K562 (cell line): ENCODE measurements around the gene PUSL1. TPM values are rescaled to one million over a fixed set of nuclear protein-coding genes. Genes with fewer than 3 reads are reported as not detected.

Source experiments
- BMI1 ChIP-seq: fragments of 150-350 bp; IDR thresholded peaks from 2 replicates; pipeline ENCODE4 v1.6.1; 2014; ENCODE audit warnings: low read length
- E2F4 ChIP-seq: sonication (generic); formaldehyde crosslinking; IDR thresholded peaks from 2 replicates; pipeline ENCODE4 v1.8.0; 2022; ENCODE audit warnings: mild to moderate bottlenecking, low read depth, missing genetic modification reagents
- ELF1 ChIP-seq: fragments of 200-800 bp; sonication (Bioruptor generic); IDR thresholded peaks from 2 replicates; pipeline ENCODE4 v1.6.1; 2016; ENCODE audit warnings: missing genetic modification characterization, missing compliant biosample characterization
- FOXP4 ChIP-seq: sonication (generic); formaldehyde crosslinking; IDR thresholded peaks from 2 replicates; pipeline ENCODE4 v1.8.0; 2022; ENCODE audit warnings: mild to moderate bottlenecking, missing genetic modification reagents, borderline replicate concordance
- GATA2 ChIP-seq: sonication (generic); formaldehyde crosslinking; IDR thresholded peaks from 2 replicates; pipeline ENCODE4 v1.4.0; 2020; ENCODE audit warnings: mild to moderate bottlenecking, missing genetic modification reagents
- JUN ChIP-seq, 2 experiments: sonication (generic) in 1 of 2; formaldehyde crosslinking in 1 of 2; IDR thresholded peaks; 2 replicates each; pipeline versions ENCODE4 v1.6.1 to v1.8.0; 2012 to 2022; ENCODE audit warnings: borderline replicate concordance in 2 of 2, mild to moderate bottlenecking in 2 of 2, improper control_type of control experiment in 1 of 2, low read depth in 1 of 2, low read length in 1 of 2, missing genetic modification reagents in 1 of 2
- NUFIP1 ChIP-seq: fragments of 450-650 bp; IDR thresholded peaks from 2 replicates; pipeline ENCODE4 v1.6.1; 2018; ENCODE audit not compliant: partially characterized antibody
- PRPF4 ChIP-seq: fragments of 200-400 bp; formaldehyde crosslinking; IDR thresholded peaks from one replicate; pipeline ENCODE4 v1.6.1; 2017; ENCODE audit warnings: low read length, low read depth, mild to moderate bottlenecking; ENCODE audit not compliant: insufficient read depth, poor library complexity, severe bottlenecking
- SP2 ChIP-seq: IDR thresholded peaks from 2 replicates; pipeline ENCODE4 v1.6.1; 2011; ENCODE audit warnings: mild to moderate bottlenecking, low read depth, low read length, moderate library complexity; ENCODE audit not compliant: poor library complexity, severe bottlenecking; ENCODE audit errors: extremely low read depth
- VEZF1 ChIP-seq: fragments of 200-800 bp; sonication (Bioruptor generic); IDR thresholded peaks from 2 replicates; pipeline ENCODE4 v1.6.1; 2017; ENCODE audit warnings: missing genetic modification characterization, missing compliant biosample characterization
- YY1 ChIP-seq, 3 experiments: IDR thresholded peaks; 2 replicates each; pipeline ENCODE4 v1.6.1; 2011; ENCODE audit warnings: low read length in 2 of 3, mild to moderate bottlenecking in 2 of 3, moderate library complexity in 2 of 3, borderline replicate concordance in 1 of 3, control low read depth in 1 of 3, low read depth in 1 of 3; ENCODE audit not compliant: insufficient read depth in 3 of 3, insufficient replicate concordance in 2 of 3, control insufficient read depth in 1 of 3, insufficient read length in 1 of 3; ENCODE audit errors: extremely low read depth in 1 of 3
- ZBTB1 ChIP-seq: sonication (generic); formaldehyde crosslinking; IDR thresholded peaks from 2 replicates; pipeline ENCODE4 v1.8.1; 2023; ENCODE audit warnings: missing genetic modification reagents, low read depth, mild to moderate bottlenecking, borderline replicate concordance
- ZBTB49 ChIP-seq: sonication (generic); formaldehyde crosslinking; IDR thresholded peaks from 2 replicates; pipeline ENCODE4 v1.8.0; 2022; ENCODE audit warnings: missing genetic modification reagents, mild to moderate bottlenecking, borderline replicate concordance
- ZNF165 ChIP-seq: fragments of 250-450 bp; sonication (Bioruptor Pico); IDR thresholded peaks from 2 replicates; pipeline ENCODE4 v1.4.0; 2020; ENCODE audit warnings: borderline replicate concordance
- ZNF224 ChIP-seq: sonication (generic); formaldehyde crosslinking; IDR thresholded peaks from 2 replicates; pipeline ENCODE4 v1.8.0; 2022; ENCODE audit warnings: mild to moderate bottlenecking, missing genetic modification reagents
- ZNF740 ChIP-seq, 3 experiments: fragments of 200-800 bp in 1 of 3; sonication (Bioruptor generic) in 1 of 3; sonication (generic) in 1 of 3; formaldehyde crosslinking in 1 of 3; IDR thresholded peaks; 2 replicates each; pipeline versions ENCODE4 v1.6.1 to v1.8.0; 2016 to 2022; ENCODE audit warnings: mild to moderate bottlenecking in 2 of 3, missing compliant biosample characterization in 2 of 3, missing genetic modification characterization in 2 of 3, missing genetic modification reagents in 1 of 3
- polyA plus RNA-seq, 8 experiments: library from polyadenylated mRNA; depleted of rRNA in 4 of 8; stranded (reverse) in 5 of 8; unstranded in 3 of 8; fragments of >200 nt; fragmentation: Nextera tagmentation in 2 of 8; fragmentation: Illumina TruSeq in 1 of 8; extraction: Ambion mirVana in 2 of 8; extraction: Trizol in 1 of 8; gene quantifications; 2 replicates each; pipeline versions ENCODE4 v1.2.1 to v1.2.3, GENCODE V29; 2011 to 2014; ENCODE audit warnings: inconsistent platforms in 1 of 8, missing spikeins in 1 of 8
- total RNA-seq, 7 experiments: library from RNA; depleted of rRNA in 6 of 7; stranded (reverse); fragments of >200 nt in 6 of 7; fragmentation: Illumina TruSeq in 2 of 7; extraction: Trizol in 2 of 7; gene quantifications; 2 replicates each; pipeline versions ENCODE4 v1.2.1 to v1.2.3, GENCODE V29; 2011 to 2021; ENCODE audit warnings: low replicate concordance in 1 of 7

PUSL1 gene
- total and polyA plus RNA-seq, 9 of the 15 experiments (the other 6 are each of a cell fraction or from before 2014, with no cell fraction given) = 0.62 to 86.9 (median 13.6) TPM

GRCh38 chr1:1306070-1306660 lies 2.2 kb upstream of the PUSL1 start (continued):
- TF ChIP-seq GATA2 (no peak), VEZF1 (no peak), ZBTB1 (no peak), SP2 (no peak), ELF1 (tag) (no peak), ZNF165 (CRISPR knock-in tag) (0 out of 2 replicates have a peak, but pooled peaks have one; percentile 23), YY1 (IDR thresholded peaks at IDR 0.05; ENCODE audit: borderline replicate concordance in 1 of 3, control insufficient read depth in 1 of 3, extremely low read depth in 1 of 3, insufficient read depth in 3 of 3, insufficient read length in 1 of 3, insufficient replicate concordance in 2 of 3, low read depth in 1 of 3, low read length in 2 of 3) (no peak), JUN (IDR thresholded peaks at IDR 0.05; ENCODE audit: borderline replicate concordance, low read depth, low read length) (no peak), JUN (CRISPR knock-in tag; IDR thresholded peaks at IDR 0.05; ENCODE audit: borderline replicate concordance) (no peak), ZBTB49 (CRISPR knock-in tag) (no peak), ZNF740 (CRISPR knock-in tag; IDR thresholded peaks at IDR 0.05) (0 out of 2 replicates have a peak, but pooled peaks have one; percentile 11), ZNF740 (tag; IDR thresholded peaks at IDR 0.05) (no peak), BMI1 (no peak), FOXP4 (CRISPR knock-in tag) (no peak), PRPF4 (no peak), E2F4 (CRISPR knock-in tag) (0 out of 2 replicates have a peak, but pooled peaks have one; percentile 12), ZNF224 (no peak), NUFIP1 (no peak)
